OCI-M2 (cell line): ENCODE data around the gene HSPA12A.

Experiments
- DNase-seq: peaks from one replicate; lab custom pipeline; 2025; ENCODE audit not compliant: unreplicated experiment; lab: John Stamatoyannopoulos, UW

Gene HSPA12A

GRCh38 chr10:116694243-116694926, 48.0 kb downstream of the HSPA12A start:
- DNase-seq: no peak

GRCh38 chr10:116692225-116692624, 50.1 kb downstream of the HSPA12A start:
- no peak for DNase-seq

- DNase-seq: no peak
Measured at GRCh38 chr10:116691635-116692034, 50.7 kb downstream of the HSPA12A start.

- no peak for DNase-seq
Measured at GRCh38 chr10:116690356-116691322, 51.7 kb downstream of the HSPA12A start.

- no peak for DNase-seq
Measured at GRCh38 chr10:116689744-116690143, 52.6 kb downstream of the HSPA12A start.

- DNase-seq: no peak
Measured at GRCh38 chr10:116688741-116689495, 53.4 kb downstream of the HSPA12A start.

GRCh38 chr10:116688241-116688711, 54.1 kb downstream of the HSPA12A start:
- no peak for DNase-seq

- DNase-seq: no peak
Measured at GRCh38 chr10:116687633-116688032, 54.7 kb downstream of the HSPA12A start.

GRCh38 chr10:116686632-116687031, 55.7 kb downstream of the HSPA12A start:
- DNase-seq: no peak

GRCh38 chr10:116685807-116686206, 56.6 kb downstream of the HSPA12A start:
- no peak for DNase-seq

- DNase-seq: no peak
Measured at GRCh38 chr10:116684781-116685180, 57.6 kb downstream of the HSPA12A start.

- no peak for DNase-seq
Measured at GRCh38 chr10:116683821-116684220, 58.5 kb downstream of the HSPA12A start.

GRCh38 chr10:116683166-116683565, 59.2 kb downstream of the HSPA12A start:
- DNase-seq: no peak

GRCh38 chr10:116679351-116679750, 63.0 kb downstream of the HSPA12A start:
- no peak for DNase-seq

- DNase-seq: no peak
Measured at GRCh38 chr10:116676633-116677032, 65.7 kb downstream of the HSPA12A start.

GRCh38 chr10:116676118-116676517, 66.2 kb downstream of the HSPA12A start:
- DNase-seq: no peak

GRCh38 chr10:116674901-116675423, 67.4 kb downstream of the HSPA12A start:
- no peak for DNase-seq

GRCh38 chr10:116673866-116674265, 68.5 kb downstream of the HSPA12A start:
- DNase-seq: no peak

- DNase-seq: no peak
Measured at GRCh38 chr10:116672891-116673290, 69.5 kb downstream of the HSPA12A start.

GRCh38 chr10:116671274-116671926, 71.0 kb downstream of the HSPA12A start:
- DNase-seq: no peak
